Ishikawa (cell line): ENCODE results near the gene ZFYVE1.

ENCODE experiments used
- CEBPB ChIP-seq: IDR thresholded peaks from 2 replicates; pipeline ENCODE4 v1.6.1; 2012
- CREB1 ChIP-seq: IDR thresholded peaks from 2 replicates; pipeline ENCODE4 v1.6.1; 2012; ENCODE audit warnings: low read depth
- EGR1 ChIP-seq: IDR thresholded peaks from 2 replicates; pipeline ENCODE4 v1.6.1; 2012
- FOXM1 ChIP-seq: IDR thresholded peaks from 2 replicates; pipeline ENCODE4 v1.6.1; 2012; ENCODE audit warnings: low read depth, borderline replicate concordance
- MAX ChIP-seq: IDR thresholded peaks from 2 replicates; pipeline ENCODE4 v1.6.1; 2012
- NFIC ChIP-seq: IDR thresholded peaks from 2 replicates; pipeline ENCODE4 v1.6.1; 2012
- RAD21 ChIP-seq: IDR thresholded peaks from 2 replicates; pipeline ENCODE4 v1.6.1; 2012; ENCODE audit warnings: low read depth
- REST ChIP-seq: IDR thresholded peaks from 2 replicates; pipeline ENCODE4 v1.6.1; 2012; ENCODE audit warnings: low read depth, mild to moderate bottlenecking
- TAF1 ChIP-seq: IDR thresholded peaks from 2 replicates; pipeline ENCODE4 v1.6.1; 2012; ENCODE audit warnings: low read depth, mild to moderate bottlenecking
- TCF12 ChIP-seq: IDR thresholded peaks from 2 replicates; pipeline ENCODE4 v1.6.1; 2012; ENCODE audit warnings: low read depth
- TEAD4 ChIP-seq: IDR thresholded peaks from 2 replicates; pipeline ENCODE4 v1.6.1; 2012
- YY1 ChIP-seq: IDR thresholded peaks from 2 replicates; pipeline ENCODE4 v1.6.1; 2012; ENCODE audit warnings: low read depth

- TF ChIP-seq YY1 (no peak), MAX (no peak), TCF12 (no peak), REST (no peak), FOXM1 (no peak), TAF1 (no peak), RAD21 (no peak), CEBPB (no peak), NFIC (no peak), EGR1 (no peak), CREB1 (no peak), TEAD4 (no peak)
These were observed 87.3 kb downstream of the ZFYVE1 start for GRCh38 chr14:72939630-72940029.
